ENCODE results near the gene USP35. TPM values are rescaled to one million over a fixed set of nuclear protein-coding genes. Genes with fewer than 3 reads are reported as not detected.
"Not testable (repeated sequence)": the region's sequence is repeated elsewhere in the genome, so short reads cannot be mapped to it uniquely, and the experiment has no call there.

The USP35 gene
- polyA plus RNA-seq, 3 donors: 4.1 to 5.1 (median 4.9) TPM

GRCh38 chr11:78166855-78167469 lies 21.8 kb upstream of the USP35 start:
- DNase-seq (ENCODE audit: low read depth in 3 of 3, low spot score in 2 of 3): no peak

- no peak for DNase-seq (ENCODE audit: low read depth in 3 of 3, low spot score in 2 of 3)
Measured at GRCh38 chr11:78168539-78169477, 19.9 kb upstream of the USP35 start.

- DNase-seq (ENCODE audit: low read depth in 3 of 3, low spot score in 2 of 3): no peak
Measured at GRCh38 chr11:78170413-78170812, 18.3 kb upstream of the USP35 start.

- DNase-seq (ENCODE audit: low read depth in 3 of 3, low spot score in 2 of 3): no peak
Measured at GRCh38 chr11:78170874-78171549, 17.7 kb upstream of the USP35 start.

GRCh38 chr11:78171951-78172350 lies 16.8 kb upstream of the USP35 start:
- DNase-seq (ENCODE audit: low read depth in 3 of 3, low spot score in 2 of 3): no peak

- not testable (repeated sequence) for DNase-seq (ENCODE audit: low read depth in 3 of 3, low spot score in 2 of 3)
Measured at GRCh38 chr11:78175862-78176261, 12.9 kb upstream of the USP35 start.

GRCh38 chr11:78176605-78177141 lies 12.0 kb upstream of the USP35 start:
- no peak for DNase-seq (ENCODE audit: low read depth in 3 of 3, low spot score in 2 of 3)

- no peak for DNase-seq (ENCODE audit: low read depth in 3 of 3, low spot score in 2 of 3)
Measured at GRCh38 chr11:78177216-78177615, 11.5 kb upstream of the USP35 start.

- no peak for DNase-seq (ENCODE audit: low read depth in 3 of 3, low spot score in 2 of 3)
Measured at GRCh38 chr11:78179459-78180071, 9.2 kb upstream of the USP35 start.

GRCh38 chr11:78180751-78181150 lies 8.0 kb upstream of the USP35 start:
- no peak for DNase-seq (ENCODE audit: low read depth in 3 of 3, low spot score in 2 of 3)

- no peak for DNase-seq (ENCODE audit: low read depth in 3 of 3, low spot score in 2 of 3)
Measured at GRCh38 chr11:78181185-78181584, 7.5 kb upstream of the USP35 start.

- no peak for DNase-seq (ENCODE audit: low read depth in 3 of 3, low spot score in 2 of 3)
Measured at GRCh38 chr11:78187366-78188285, 1.1 kb upstream of the USP35 start.

GRCh38 chr11:78189174-78189724 lies 530 bp downstream of the USP35 start:
- DNase-seq (ENCODE audit: low read depth in 3 of 3, low spot score in 2 of 3): no peak

GRCh38 chr11:78189851-78190250 lies 1.1 kb downstream of the USP35 start:
- no peak for DNase-seq (ENCODE audit: low read depth in 3 of 3, low spot score in 2 of 3)

GRCh38 chr11:78190374-78190773 lies 1.7 kb downstream of the USP35 start:
- DNase-seq (ENCODE audit: low read depth in 3 of 3, low spot score in 2 of 3): no peak

- no peak for DNase-seq (ENCODE audit: low read depth in 3 of 3, low spot score in 2 of 3)
Measured at GRCh38 chr11:78190871-78191538, 2.3 kb downstream of the USP35 start.

GRCh38 chr11:78192223-78192719 lies 3.6 kb downstream of the USP35 start:
- no peak for DNase-seq (ENCODE audit: low read depth in 3 of 3, low spot score in 2 of 3)

GRCh38 chr11:78192911-78193351 lies 4.2 kb downstream of the USP35 start:
- DNase-seq (ENCODE audit: low read depth in 3 of 3, low spot score in 2 of 3): no peak

- DNase-seq (ENCODE audit: low read depth in 3 of 3, low spot score in 2 of 3): no peak
Measured at GRCh38 chr11:78193806-78194205, 5.1 kb downstream of the USP35 start.

Data from right renal cortex interstitium (tissue), 3 donors.